PC-3 (cell line): ENCODE measurements around the gene KCNE1. TPM values are rescaled to one million over a fixed set of nuclear protein-coding genes. Genes with fewer than 3 reads are reported as not detected.

Experiments
- ATAC-seq: fragments of 200-7000 bp; cut with Tn5 transposase; 2 replicates; pipeline ENCODE4 v1.9.1; 2020; ENCODE audit warnings: mild to moderate bottlenecking, moderate library complexity
- Bru-seq: library from RNA; stranded (reverse); fragments of 400-500 nt; gene quantifications from one replicate; lab custom pipeline; 2021; lab: Mats Ljungman, UMichigan
- BruChase-seq, 2 experiments: library from RNA; stranded (reverse); fragments of 400-500 nt; gene quantifications; one replicate each; lab custom pipeline; 2021; lab: Mats Ljungman, UMichigan
- BruUV-seq: library from RNA; stranded (reverse); fragments of 400-500 nt; replicated peaks from 2 replicates; lab custom pipeline; 2021; lab: Mats Ljungman, UMichigan
- CTCF ChIA-PET: fragments of 300-600 bp; sonication (Branson Sonifier 250); formaldehyde crosslinking; loops from one replicate; lab custom pipeline; 2022; ENCODE audit warnings: antibody characterized with exemption; lab: Charles Lee
- POLR2A ChIA-PET: fragments of 300-600 bp; sonication (Branson Sonifier 250); formaldehyde crosslinking; loops from one replicate; lab custom pipeline; 2022; ENCODE audit warnings: antibody characterized with exemption; ENCODE audit not compliant: unreplicated experiment; lab: Charles Lee
- DNase-seq: peaks from one replicate; pipeline ENCODE4 v3.0.0-alpha.2; 2015
- H2AFZ ChIP-seq: fragments of 300-600 bp; sonication (generic); 2 replicates; pipeline ENCODE4 v1.6.0; 2016; ENCODE audit warnings: antibody characterized with exemption, low read length
- H3F3A ChIP-seq: fragments of 300-600 bp; sonication (generic); one replicate; pipeline ENCODE4 v1.6.0; 2017; ENCODE audit warnings: antibody characterized with exemption, low read length, control low read depth, mild to moderate bottlenecking; ENCODE audit not compliant: unreplicated experiment
- H3K27ac ChIP-seq: fragments of 300-600 bp; sonication (generic); 2 replicates; pipeline ENCODE4 v1.5.1; 2016; ENCODE audit warnings: mild to moderate bottlenecking, low read length
- H3K27me3 ChIP-seq: fragments of 300-600 bp; sonication (generic); 2 replicates; pipeline ENCODE4 v1.6.1; 2016; ENCODE audit warnings: low read length, mixed read lengths
- H3K36me3 ChIP-seq: fragments of 300-600 bp; sonication (generic); 2 replicates; pipeline ENCODE4 v1.6.1; 2016; ENCODE audit warnings: low read depth, mixed run types, low read length, mixed read lengths
- H3K4me1 ChIP-seq: fragments of 300-600 bp; sonication (generic); 2 replicates; pipeline ENCODE4 v1.5.1; 2016; ENCODE audit warnings: low read length; ENCODE audit not compliant: insufficient read depth
- H3K4me2 ChIP-seq: fragments of 300-600 bp; sonication (generic); 2 replicates; pipeline ENCODE4 v1.6.0; 2016; ENCODE audit warnings: low read length
- H3K4me3 ChIP-seq: fragments of 300-600 bp; sonication (generic); 2 replicates; pipeline ENCODE4 v1.5.1; 2016; ENCODE audit warnings: mild to moderate bottlenecking, low read length, mixed read lengths
- H3K79me2 ChIP-seq: fragments of 300-600 bp; sonication (generic); 2 replicates; pipeline ENCODE4 v1.6.1; 2017; ENCODE audit warnings: low read length, mixed read lengths
- H3K9ac ChIP-seq: fragments of 300-600 bp; sonication (generic); 2 replicates; pipeline ENCODE4 v1.6.0; 2016; ENCODE audit warnings: mild to moderate bottlenecking, low read length
- H3K9me2 ChIP-seq: fragments of 300-600 bp; sonication (generic); replicated peaks from 2 replicates; pipeline ENCODE4 v1.6.1; 2016; ENCODE audit warnings: mixed run types, low read length, mixed read lengths
- H3K9me3 ChIP-seq: fragments of 300-600 bp; sonication (generic); 2 replicates; pipeline ENCODE4 v1.6.1; 2016; ENCODE audit warnings: low read length, mixed read lengths
- H4K20me1 ChIP-seq: fragments of 300-600 bp; sonication (generic); 2 replicates; pipeline ENCODE4 v1.6.1; 2016; ENCODE audit warnings: low read length, mixed read lengths
- CTCF ChIP-seq: fragments of 300-600 bp; sonication (generic); conservative IDR thresholded peaks from 2 replicates; pipeline ENCODE4 v1.5.1; 2017; ENCODE audit warnings: antibody characterized with exemption, low read depth, mild to moderate bottlenecking, low read length
- EZH2 ChIP-seq: fragments of 300-600 bp; sonication (generic); IDR thresholded peaks from one replicate; pipeline ENCODE4 v1.6.1; 2017; ENCODE audit warnings: antibody characterized with exemption, mild to moderate bottlenecking, low read length; ENCODE audit not compliant: unreplicated experiment
- EZH2phosphoT487 ChIP-seq: fragments of 300-600 bp; sonication (generic); IDR thresholded peaks from 2 replicates; pipeline ENCODE4 v1.6.1; 2018; ENCODE audit warnings: mild to moderate bottlenecking, antibody characterized with exemption, low read length, borderline replicate concordance
- intact Hi-C: fragments of 100-400 bp; cut with micrococcal nuclease; formaldehyde crosslinking; loops from 2 replicates; pipeline ENCODE4 v1.9.0; 2023
- long read RNA-seq: library from polyadenylated mRNA; unstranded; transcript quantifications from one replicate; pipeline ENCODE4 v2.0.0, GENCODE V29; 2021; ENCODE audit not compliant: unreplicated experiment
- total RNA-seq: library from RNA; depleted of rRNA; stranded (reverse); fragments of >200 nt; gene quantifications from 2 replicates; pipeline ENCODE4 v1.2.3, GENCODE V29; 2014; rRNA removed

KCNE1 gene
- 0.58 and 0.69 TPM in 2 replicates for total RNA-seq
- Bru-seq, nascent RNA, result percentile 35 among the genes with signal in this experiment
- percentile 29 among the genes with signal in this experiment for BruChase-seq, experiment 1, labeled RNA remaining after a 6-hour chase
- percentile 33 among the genes with signal in this experiment for BruChase-seq, experiment 2, labeled RNA remaining after a 2-hour chase
- long read RNA-seq, partial matches to known transcripts, result 0 of 2 reads
- long read RNA-seq, other reads (novel, unspliced or antisense), result 2 of 2 reads

- no peak within 1 kb of the TSS for H2AFZ ChIP-seq
- POLR2A ChIA-PET, result no interaction called here
- no peaks in the 10 kb centered on the region for H3K4me1 ChIP-seq
- DNase-seq, result no peak
- no TSS peak for BruUV-seq
- intact Hi-C loops, result no loop called here
- H3K9me2 ChIP-seq, result no peaks in the 10 kb centered on the region
- H3F3A ChIP-seq, result no peaks in the 10 kb centered on the region
- no peak for ATAC-seq
- CTCF ChIA-PET, result interaction anchor here (1.7 kb wide), 1 partner anchor 91 kb away, joined by 28 read pairs; no protein-coding TSS in a partner anchor
- no peaks in the 10 kb centered on the region for H3K36me3 ChIP-seq
- H3K9ac ChIP-seq, result no peak within 1 kb of the TSS
- H3K4me2 ChIP-seq, result no peak within 1 kb of the TSS
- no peak within 1 kb of the TSS for H3K27ac ChIP-seq
- no peak within 1 kb of the TSS for H3K4me3 ChIP-seq
- H3K9me3 ChIP-seq, result no peaks in the 10 kb centered on the region
- H4K20me1 ChIP-seq, result no peaks in the 10 kb centered on the region
- H3K79me2 ChIP-seq, result no peaks in the 10 kb centered on the region
- TF ChIP-seq CTCF, result no peak
- no peak for TF ChIP-seq EZH2
- no peak for TF ChIP-seq EZH2phosphoT487
- H3K27me3 ChIP-seq, result no peaks in the 10 kb centered on the region
These were observed at the start of gene KCNE1 for GRCh38 chr21:34511787-34512455. KCNE1 (minus strand) TSS chr21:34512210; CDS start chr21:34449634, 62,576 bp downstream.

DNA sequence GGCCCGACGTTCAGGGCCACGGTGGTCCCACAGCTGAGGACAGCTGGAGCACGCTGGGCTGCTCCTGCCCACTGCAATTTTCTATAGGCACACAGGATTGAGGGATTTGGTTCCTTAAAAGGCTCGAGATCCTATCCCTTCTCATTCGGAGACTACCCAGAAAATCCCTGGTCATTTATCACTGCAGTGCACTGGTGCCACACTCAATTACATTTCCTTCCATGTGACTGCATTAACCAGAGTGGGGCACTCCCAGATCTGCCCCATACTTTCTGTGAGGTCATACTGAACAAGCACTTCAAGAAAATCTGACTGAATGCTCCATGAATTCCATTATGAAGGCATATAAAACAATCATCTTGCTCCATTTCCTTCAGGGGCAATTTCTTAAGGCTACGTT lies 49.8 kb upstream of the KCNE1 start:
- no peak overlapping the region for H3K4me2 ChIP-seq
- no peaks in the 10 kb centered on the region for H4K20me1 ChIP-seq
- no peak overlapping the region for H2AFZ ChIP-seq
- ATAC-seq (no peak), DNase-seq (no peak)
- no peaks in the 10 kb centered on the region for H3K79me2 ChIP-seq
- intact Hi-C loops, result no loop called here
- no TSS peak for BruUV-seq
- ChIA-PET CTCF (no interaction called here), POLR2A (no interaction called here)
- H3K27me3 ChIP-seq, result no peaks in the 10 kb centered on the region
- H3K36me3 ChIP-seq, result no peaks in the 10 kb centered on the region
- H3K9ac ChIP-seq, result no peak overlapping the region
- no peaks in the 10 kb centered on the region for H3K9me2 ChIP-seq
- H3K4me1 ChIP-seq, result no peaks in the 10 kb centered on the region
- no peaks in the 10 kb centered on the region for H3F3A ChIP-seq
- TF ChIP-seq EZH2 (no peak), EZH2phosphoT487 (no peak), CTCF (no peak)
- no peak overlapping the region for H3K27ac ChIP-seq
- no peak overlapping the region for H3K4me3 ChIP-seq
- no peaks in the 10 kb centered on the region for H3K9me3 ChIP-seq

- Histone ChIP-seq H3K4me1 (no peaks in the 10 kb centered on the region), H3K4me3 (no peak overlapping the region), H3K4me2 (no peak overlapping the region), H3K9ac (no peak overlapping the region), H3F3A (no peaks in the 10 kb centered on the region), H3K27me3 (no peaks in the 10 kb centered on the region), H3K27ac (no peak overlapping the region), H3K9me2 (no peaks in the 10 kb centered on the region), H3K9me3 (no peaks in the 10 kb centered on the region), H3K36me3 (no peaks in the 10 kb centered on the region), H4K20me1 (no peaks in the 10 kb centered on the region), H2AFZ (no peak overlapping the region), H3K79me2 (no peaks in the 10 kb centered on the region)
- ChIA-PET POLR2A (no interaction called here), CTCF (interaction anchor here (0.6 kb wide), 1 partner anchor 15 kb away, joined by 3 read pairs; no protein-coding TSS in a partner anchor)
- ATAC-seq (no peak), DNase-seq (no peak)
- intact Hi-C loops, result no loop called here
- no peak for TF ChIP-seq CTCF
- TF ChIP-seq EZH2phosphoT487, result no peak
- TF ChIP-seq EZH2, result no peak
- no TSS peak for BruUV-seq
These were observed 48.6 kb upstream of the KCNE1 start for GRCh38 chr21:34560609-34561008.
